ENCODE data around the gene OVAAL. TPM values are rescaled to one million over a fixed set of nuclear protein-coding genes. Genes with fewer than 3 reads are reported as not detected.

Gene OVAAL
- total and polyA plus RNA-seq, 2 donors (not counting 3 experiments of a cell fraction or from before 2014, with no cell fraction given): 0.04 TPM; not detected in 1

DNA sequence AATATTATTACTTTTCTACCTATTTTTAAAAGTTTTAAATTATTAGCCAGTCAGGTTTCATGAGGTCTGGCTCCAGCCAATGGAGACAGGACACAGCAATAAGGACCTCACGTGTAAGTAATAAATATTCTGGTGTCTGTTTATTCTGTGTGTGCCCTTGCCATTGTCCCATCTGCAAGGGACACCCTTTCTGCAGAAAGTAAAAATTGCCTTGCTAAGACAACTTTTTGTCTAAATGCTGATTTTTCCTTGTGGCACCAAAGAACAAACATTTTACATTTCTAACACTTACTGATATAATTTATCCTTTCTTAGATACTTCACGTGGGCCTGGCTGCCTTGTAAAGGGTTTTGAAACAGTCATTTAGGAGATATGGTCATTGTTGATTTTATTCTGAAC lies 29.4 kb downstream of the OVAAL start:
- H4K20me1 ChIP-seq (replicated peaks; ENCODE audit: control insufficient read depth, extremely low read depth, insufficient read depth, low read length): no peaks in the 10 kb centered on the region
- H3K79me2 ChIP-seq (ENCODE audit: control insufficient read depth, insufficient read depth, low read length): no peaks in the 10 kb centered on the region
- H3K27ac ChIP-seq (ENCODE audit: insufficient read depth, low read depth, low read length): no peak overlapping the region
- POLR2A ChIA-PET: no interaction called here
- H2AFZ ChIP-seq (ENCODE audit: low read depth, low read length): no peak overlapping the region
- no peak overlapping the region for H3K4me2 ChIP-seq (ENCODE audit: insufficient read depth, low read length)
- BruUV-seq (replicated peaks): no TSS peak
- CTCF ChIA-PET: no interaction called here
- H3K4me3 ChIP-seq (replicated peaks in 1 of 3; ENCODE audit: insufficient read depth in 1 of 3, low read depth in 1 of 3, low read length in 3 of 3): no peak overlapping the region
- FAIRE-seq (no peak), DNase-seq (ENCODE audit: low read depth, low spot score) (no peak)
- no peaks in the 10 kb centered on the region for H3K9me1 ChIP-seq (replicated peaks; ENCODE audit: control insufficient read depth, extremely low read depth, insufficient read depth, low read length)
- no peaks in the 10 kb centered on the region for H3K9me3 ChIP-seq (replicated peaks; ENCODE audit: control insufficient read depth, insufficient read depth, low read length)
- no peaks in the 10 kb centered on the region for H3K4me1 ChIP-seq (ENCODE audit: control insufficient read depth, extremely low read depth, insufficient read depth, low read length)
- peaks cover 2 to 4% of the 10 kb centered on the region in 2 experiments for H3K27me3 ChIP-seq (ENCODE audit: control insufficient read depth in 2 of 2, insufficient read depth in 2 of 2, low read length in 2 of 2)
- intact Hi-C loops (cut with micrococcal nuclease): no loop called here
- H3K9ac ChIP-seq (replicated peaks; ENCODE audit: extremely low read depth, insufficient read depth, low read length): no peak overlapping the region
- no peak for TF ChIP-seq CTCF (IDR thresholded peaks at IDR 0.05; ENCODE audit: extremely low read depth in 1 of 2, insufficient read depth in 1 of 2, low read depth in 1 of 2, low read length in 2 of 2)
- TF ChIP-seq JUN (IDR thresholded peaks at IDR 0.05; ENCODE audit: borderline replicate concordance, insufficient read depth, insufficient read length, low read depth): no peak
- no peak for TF ChIP-seq FOS (IDR thresholded peaks at IDR 0.05; ENCODE audit: borderline replicate concordance, insufficient read depth, low read length)
- TF ChIP-seq MYC (IDR thresholded peaks at IDR 0.05; ENCODE audit: low read depth, low read length): no peak
- TF ChIP-seq POLR2A (IDR thresholded peaks at IDR 0.05; ENCODE audit: low read depth, low read length): no peak
- TF ChIP-seq POLR2AphosphoS5 (IDR thresholded peaks at IDR 0.05; ENCODE audit: insufficient read depth, low read depth, low read length): no peak
- TF ChIP-seq EZH2 (IDR thresholded peaks at IDR 0.05; ENCODE audit: borderline replicate concordance, low read depth, low read length, severe bottlenecking): no peak
- TF ChIP-seq MAX (IDR thresholded peaks at IDR 0.05; ENCODE audit: insufficient read depth, insufficient read length): no peak
- no peak for TF ChIP-seq GATA2 (IDR thresholded peaks at IDR 0.05; ENCODE audit: insufficient read depth, insufficient read length, low read depth, low read length)
- dilution Hi-C loops (cut with MboI; ENCODE audit: extremely low pct_ligation_motif_present, low sequenced_read_pairs): no loop called here
- no peaks in the 10 kb centered on the region for H3K36me3 ChIP-seq (ENCODE audit: control insufficient read depth in 2 of 2, extremely low read depth in 1 of 2, insufficient read depth in 2 of 2, low read length in 2 of 2)
